Thyroid gland (tissue), 4 donors: ENCODE measurements around the gene NRG3.

Experiments
- CTCF ChIP-seq, 6 experiments: fragments of 200-600 bp in 3 of 6; fragments of 450-650 bp in 3 of 6; sonication (generic) in 3 of 6; IDR thresholded peaks; one replicate each; pipeline ENCODE4 v1.5.1; 2016 to 2019; ENCODE audit warnings: antibody characterized with exemption in 6 of 6, mild to moderate bottlenecking in 2 of 6, inconsistent platforms in 1 of 6, moderate library complexity in 1 of 6
- POLR2A ChIP-seq, 2 donors: fragments of 450-650 bp; IDR thresholded peaks; one replicate each; pipeline ENCODE4 v1.6.1; 2017; ENCODE audit warnings: antibody characterized with exemption in 2 of 2, mild to moderate bottlenecking in 2 of 2, moderate library complexity in 1 of 2

DNA sequence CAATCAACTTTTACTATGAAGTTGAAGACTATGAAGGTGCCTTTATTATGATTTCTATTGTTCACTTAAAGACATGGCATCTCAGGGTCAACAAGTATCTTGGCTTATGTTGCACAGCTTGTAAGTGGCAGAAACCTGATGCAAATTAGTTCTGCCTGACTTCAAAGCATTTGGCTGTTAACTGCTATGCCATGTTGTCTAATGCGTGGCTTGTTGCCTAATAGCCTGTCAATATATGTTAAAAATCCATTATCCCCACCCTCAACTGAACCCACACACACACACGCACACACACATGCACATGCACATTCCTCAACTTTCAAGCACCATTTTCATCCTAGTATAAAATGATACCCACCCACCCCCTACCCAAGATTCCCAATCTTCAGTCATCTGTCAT is 217.1 kb downstream of the NRG3 start:
- TF ChIP-seq POLR2A (IDR thresholded peaks at IDR 0.05) (no peak), CTCF (IDR thresholded peaks at IDR 0.05) (no peak)
